ENCODE measurements around the gene PUM1. TPM values are rescaled to one million over a fixed set of nuclear protein-coding genes. Genes with fewer than 3 reads are reported as not detected.
A peak's percentile ranks its signal among the peaks of the same experiment; 100 is the strongest.

Gene PUM1, protein sequence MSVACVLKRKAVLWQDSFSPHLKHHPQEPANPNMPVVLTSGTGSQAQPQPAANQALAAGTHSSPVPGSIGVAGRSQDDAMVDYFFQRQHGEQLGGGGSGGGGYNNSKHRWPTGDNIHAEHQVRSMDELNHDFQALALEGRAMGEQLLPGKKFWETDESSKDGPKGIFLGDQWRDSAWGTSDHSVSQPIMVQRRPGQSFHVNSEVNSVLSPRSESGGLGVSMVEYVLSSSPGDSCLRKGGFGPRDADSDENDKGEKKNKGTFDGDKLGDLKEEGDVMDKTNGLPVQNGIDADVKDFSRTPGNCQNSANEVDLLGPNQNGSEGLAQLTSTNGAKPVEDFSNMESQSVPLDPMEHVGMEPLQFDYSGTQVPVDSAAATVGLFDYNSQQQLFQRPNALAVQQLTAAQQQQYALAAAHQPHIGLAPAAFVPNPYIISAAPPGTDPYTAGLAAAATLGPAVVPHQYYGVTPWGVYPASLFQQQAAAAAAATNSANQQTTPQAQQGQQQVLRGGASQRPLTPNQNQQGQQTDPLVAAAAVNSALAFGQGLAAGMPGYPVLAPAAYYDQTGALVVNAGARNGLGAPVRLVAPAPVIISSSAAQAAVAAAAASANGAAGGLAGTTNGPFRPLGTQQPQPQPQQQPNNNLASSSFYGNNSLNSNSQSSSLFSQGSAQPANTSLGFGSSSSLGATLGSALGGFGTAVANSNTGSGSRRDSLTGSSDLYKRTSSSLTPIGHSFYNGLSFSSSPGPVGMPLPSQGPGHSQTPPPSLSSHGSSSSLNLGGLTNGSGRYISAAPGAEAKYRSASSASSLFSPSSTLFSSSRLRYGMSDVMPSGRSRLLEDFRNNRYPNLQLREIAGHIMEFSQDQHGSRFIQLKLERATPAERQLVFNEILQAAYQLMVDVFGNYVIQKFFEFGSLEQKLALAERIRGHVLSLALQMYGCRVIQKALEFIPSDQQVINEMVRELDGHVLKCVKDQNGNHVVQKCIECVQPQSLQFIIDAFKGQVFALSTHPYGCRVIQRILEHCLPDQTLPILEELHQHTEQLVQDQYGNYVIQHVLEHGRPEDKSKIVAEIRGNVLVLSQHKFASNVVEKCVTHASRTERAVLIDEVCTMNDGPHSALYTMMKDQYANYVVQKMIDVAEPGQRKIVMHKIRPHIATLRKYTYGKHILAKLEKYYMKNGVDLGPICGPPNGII
- total RNA-seq (2012; rRNA removed) (71.9 and 137 TPM in 2 replicates), polyA plus RNA-seq (2012; rRNA removed) (65.2 and 75.4 TPM in 2 replicates), Bru-seq, nascent RNA (percentile 96 among the genes with signal in this experiment), BruChase-seq, experiment 1, labeled RNA remaining after a 6-hour chase (percentile 90 among the genes with signal in this experiment), BruChase-seq, experiment 2, labeled RNA remaining after a 2-hour chase (percentile 90 among the genes with signal in this experiment)
- 22.4 and 33.8 TPM in 2 replicates for polyA plus RNA-seq (2012; cell fraction: cytosol; rRNA removed)
- polyA plus RNA-seq (2012; cell fraction: nucleus; rRNA removed; ENCODE audit: low replicate concordance) = 58.3 and 84.7 TPM in 2 replicates
- long read RNA-seq, full-length matches to known transcripts = 38 of 97 reads
- long read RNA-seq, partial matches to known transcripts = 24 of 97 reads
- long read RNA-seq, other reads (novel, unspliced or antisense) = 35 of 97 reads

- no peak within 1 kb of the TSS for H2BK20ac ChIP-seq (ENCODE audit: low read depth, low read length)
- ATAC-seq (ENCODE audit: low read depth) = peak; percentile 98
- peak within 1 kb of the TSS; percentile 89 for H3K18ac ChIP-seq (ENCODE audit: low read depth, low read length)
- 0 out of 3 replicates have a peak within 1 kb of the TSS, but pooled peaks have one; percentile 15 for H2BK15ac ChIP-seq (ENCODE audit: low read depth, low read length)
- CTCF ChIA-PET = no interaction called here
- peak within 1 kb of the TSS; percentile 62 for H2BK120ac ChIP-seq (ENCODE audit: low read depth, low read length)
- peak within 1 kb of the TSS; percentile 78 for H3K14ac ChIP-seq (replicated peaks; ENCODE audit: low read depth, low read length)
- BruUV-seq (replicated peaks) = TSS peak; percentile 58
- peak within 1 kb of the TSS; percentile 99 for H2AFZ ChIP-seq (replicated peaks; ENCODE audit: low read length, poor library complexity)
- H3K4me1 ChIP-seq (ENCODE audit: control insufficient read depth, insufficient read depth, low read length) = peaks cover 4% of the 10 kb centered on the region; the same call in 1 of the 2 replicates
- TF ChIP-seq MAZ (IDR thresholded peaks at IDR 0.05; ENCODE audit: borderline replicate concordance, low read depth, low read length) (peak; percentile 56; the same call in 1 of the 2 replicates), POLR2A (IDR thresholded peaks at IDR 0.05; ENCODE audit: low read depth, low read length) (peak; percentile 95), RFX5 (IDR thresholded peaks at IDR 0.05; ENCODE audit: low read depth, low read length) (0 out of 2 replicates have a peak, but pooled peaks have one; percentile 37), MXI1 (IDR thresholded peaks at IDR 0.05; ENCODE audit: borderline replicate concordance, low read depth, low read length) (peak; percentile 95), RCOR1 (IDR thresholded peaks at IDR 0.05; ENCODE audit: insufficient replicate concordance, low read length) (no peak), NFE2L2 (IDR thresholded peaks at IDR 0.05; ENCODE audit: low read depth, low read length) (no peak), BHLHE40 (IDR thresholded peaks at IDR 0.05; ENCODE audit: low read depth, low read length) (peak; percentile 88)
- H4K8ac ChIP-seq (ENCODE audit: low read depth in 2 of 2, low read length in 2 of 2) = peak within 1 kb of the TSS; percentile 90 to 98
- peaks cover 39% of the 10 kb centered on the region for H4K20me1 ChIP-seq (ENCODE audit: insufficient read depth, low read length)
- intact Hi-C loops (cut with micrococcal nuclease) (loop anchor here (2.0 kb wide), 2 partner anchors 83 to 89 kb away; no protein-coding TSS in a partner anchor), dilution Hi-C loops (cut with HindIII; ENCODE audit: low sequenced_read_pairs, unreplicated experiment) (no loop called here), in situ Hi-C loops (cut with MboI; ENCODE audit: low sequenced_read_pairs) (no loop called here)
- H3K27ac ChIP-seq (ENCODE audit: insufficient read depth, low read length) = peak within 1 kb of the TSS; percentile 90
- H3K9me1 ChIP-seq (ENCODE audit: insufficient read depth, low read length) = no peaks in the 10 kb centered on the region
- peak within 1 kb of the TSS; percentile 96 for H3K4me3 ChIP-seq (ENCODE audit: insufficient read depth, low read depth, low read length)
- H3K9ac ChIP-seq (ENCODE audit: low read depth, low read length) = peak within 1 kb of the TSS; percentile 100
- H3K27me3 ChIP-seq (ENCODE audit: control insufficient read depth, insufficient read depth, low read length) = no peaks in the 10 kb centered on the region
- peak within 1 kb of the TSS; percentile 95 for H3K23ac ChIP-seq (ENCODE audit: low read depth, low read length)
- H3K56ac ChIP-seq (ENCODE audit: extremely low read depth, insufficient read depth, low read length) = peak within 1 kb of the TSS; percentile 93
- no peaks in the 10 kb centered on the region for H3K9me3 ChIP-seq (ENCODE audit: control insufficient read depth, insufficient read depth, low read length)
- H3K36me3 ChIP-seq (ENCODE audit: control insufficient read depth, insufficient read depth, low read length) = no peaks in the 10 kb centered on the region
- peak; percentile 96 for DNase-seq
- H4K91ac ChIP-seq (ENCODE audit: insufficient read depth, low read depth, low read length) = peak within 1 kb of the TSS; percentile 87
- H2AK9ac ChIP-seq (replicated peaks; ENCODE audit: low read depth, low read length, poor library complexity) = peak within 1 kb of the TSS; percentile 95
- H3K79me1 ChIP-seq (ENCODE audit: low read depth in 1 of 2, low read length in 2 of 2) = no peaks in the 10 kb centered on the region
- peak within 1 kb of the TSS; percentile 80 for H4K5ac ChIP-seq (ENCODE audit: low read depth, low read length)
- H3K4me2 ChIP-seq (ENCODE audit: low read depth, low read length) = peak within 1 kb of the TSS; percentile 89
- POLR2A ChIA-PET (ENCODE audit: unreplicated experiment) = no interaction called here
- peak within 1 kb of the TSS; percentile 95 for H2BK5ac ChIP-seq (ENCODE audit: low read depth, low read length, poor library complexity, severe bottlenecking)
- peak within 1 kb of the TSS; percentile 83 for H3K4ac ChIP-seq (ENCODE audit: low read depth, low read length)
- WGBS, 2 experiments (ENCODE audit: extremely low coverage in 2 of 2, insufficient read length in 1 of 2) = 0% methylated on average over 10 of the region's 72 CpGs; no CpG with 5 or more reads in 1 of the 2 experiments
- H2AK5ac ChIP-seq (ENCODE audit: low read depth, low read length) = peak within 1 kb of the TSS; percentile 82
These were observed at the start of gene PUM1 for GRCh38 chr1:31065310-31066217. PUM1 (minus strand) TSS chr1:31065717; CDS start chr1:31059566, 6,151 bp downstream.

Measured in IMR-90 (cell line).